Ovary (tissue), 3 donors: ENCODE measurements around the gene TMUB1.

ENCODE experiments used
- EP300 ChIP-seq: sonication (generic); formaldehyde crosslinking; IDR thresholded peaks from one replicate; pipeline ENCODE4 v1.6.1; 2017; ENCODE audit warnings: antibody characterized with exemption
- POLR2A ChIP-seq: fragments of 450-650 bp; IDR thresholded peaks from one replicate; pipeline ENCODE4 v1.6.1; 2017; ENCODE audit warnings: antibody characterized with exemption, mild to moderate bottlenecking, moderate library complexity
- TF ChIP-seq, protein P1 (sequence below), 3 donors: fragments of 450-650 bp in 2 of 3; fragments of 200-600 bp in 1 of 3; IDR thresholded peaks; one replicate each; pipeline versions ENCODE4 v1.5.1 to v1.8.0; 2016 to 2022; ENCODE audit warnings: antibody characterized with exemption in 3 of 3, mild to moderate bottlenecking in 1 of 3
- donor health status: DM: no; HTN: no; CAD: no.

DNA sequence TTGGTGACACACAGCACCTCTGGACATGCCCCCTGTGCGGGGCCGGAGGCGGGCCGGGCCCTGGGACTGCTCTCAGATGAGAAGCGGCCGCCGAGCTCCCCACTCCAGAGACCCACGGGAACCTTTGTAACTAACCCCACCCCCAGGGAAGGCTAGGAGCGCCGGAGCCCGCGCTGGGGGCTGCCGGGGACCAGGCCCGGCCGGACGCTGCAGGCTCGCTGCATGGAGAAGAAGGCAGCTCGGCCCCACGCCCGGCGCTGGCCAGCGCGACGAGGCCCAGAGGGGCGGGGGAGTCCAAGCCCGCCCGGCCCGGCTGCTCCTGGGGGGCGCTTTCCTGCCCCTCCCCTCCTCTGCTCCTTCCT, 39.5 kb upstream of the TMUB1 start:
- TF ChIP-seq, protein P1, sequence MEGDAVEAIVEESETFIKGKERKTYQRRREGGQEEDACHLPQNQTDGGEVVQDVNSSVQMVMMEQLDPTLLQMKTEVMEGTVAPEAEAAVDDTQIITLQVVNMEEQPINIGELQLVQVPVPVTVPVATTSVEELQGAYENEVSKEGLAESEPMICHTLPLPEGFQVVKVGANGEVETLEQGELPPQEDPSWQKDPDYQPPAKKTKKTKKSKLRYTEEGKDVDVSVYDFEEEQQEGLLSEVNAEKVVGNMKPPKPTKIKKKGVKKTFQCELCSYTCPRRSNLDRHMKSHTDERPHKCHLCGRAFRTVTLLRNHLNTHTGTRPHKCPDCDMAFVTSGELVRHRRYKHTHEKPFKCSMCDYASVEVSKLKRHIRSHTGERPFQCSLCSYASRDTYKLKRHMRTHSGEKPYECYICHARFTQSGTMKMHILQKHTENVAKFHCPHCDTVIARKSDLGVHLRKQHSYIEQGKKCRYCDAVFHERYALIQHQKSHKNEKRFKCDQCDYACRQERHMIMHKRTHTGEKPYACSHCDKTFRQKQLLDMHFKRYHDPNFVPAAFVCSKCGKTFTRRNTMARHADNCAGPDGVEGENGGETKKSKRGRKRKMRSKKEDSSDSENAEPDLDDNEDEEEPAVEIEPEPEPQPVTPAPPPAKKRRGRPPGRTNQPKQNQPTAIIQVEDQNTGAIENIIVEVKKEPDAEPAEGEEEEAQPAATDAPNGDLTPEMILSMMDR (IDR thresholded peaks at IDR 0.05): no peak
- TF ChIP-seq POLR2A (no peak), EP300 (no peak)
